NCI-H2171 (cell line): ENCODE measurements around the gene MPIG6B.
A peak's percentile ranks its signal among the peaks of the same experiment; 100 is the strongest.
"Not testable (repeated sequence)": the region's sequence is repeated elsewhere in the genome, so short reads cannot be mapped to it uniquely, and the experiment has no call there.

ENCODE experiments used
- DNase-seq: peaks from one replicate; lab custom pipeline; 2025; lab: John Stamatoyannopoulos, UW

The MPIG6B gene

GRCh38 chr6:31701666-31702404, 21.3 kb upstream of the MPIG6B start:
- DNase-seq = peak; percentile 53

- DNase-seq = no peak
These were observed 20.8 kb upstream of the MPIG6B start for GRCh38 chr6:31702405-31702818.

- peak; percentile 99 for DNase-seq
These were observed 20.1 kb upstream of the MPIG6B start, which contains the start of gene ABHD16A for GRCh38 chr6:31702819-31703716. Gene ABHD16A (minus strand): TSS chr6:31703324. CDS start chr6:31703281, 43 bp downstream.

- no peak for DNase-seq
These were observed 17.2 kb upstream of the MPIG6B start for GRCh38 chr6:31705931-31706330.

GRCh38 chr6:31706599-31706998, 16.6 kb upstream of the MPIG6B start, which contains the start of gene LY6G6F:
Gene LY6G6F (plus strand): TSS chr6:31706866. CDS start chr6:31706907, 41 bp downstream.
- DNase-seq = no peak

GRCh38 chr6:31707701-31708100, 15.5 kb upstream of the MPIG6B start:
- DNase-seq = no peak

GRCh38 chr6:31708224-31708623, 14.9 kb upstream of the MPIG6B start:
- DNase-seq = no peak

GRCh38 chr6:31709157-31709556, 14.0 kb upstream of the MPIG6B start:
- DNase-seq = not testable (repeated sequence)

GRCh38 chr6:31710523-31711219, 12.5 kb upstream of the MPIG6B start:
- peak; percentile 62 for DNase-seq

- no peak for DNase-seq
These were observed 11.9 kb upstream of the MPIG6B start for GRCh38 chr6:31711233-31711632.

- DNase-seq = no peak
These were observed 10.9 kb upstream of the MPIG6B start for GRCh38 chr6:31712296-31712695.

- DNase-seq = no peak
These were observed 9.7 kb upstream of the MPIG6B start for GRCh38 chr6:31713465-31713864.

- DNase-seq = no peak
These were observed 9.0 kb upstream of the MPIG6B start for GRCh38 chr6:31713991-31714684.

GRCh38 chr6:31715022-31715958, 7.9 kb upstream of the MPIG6B start, which contains the start of gene LY6G6D:
Gene LY6G6D (plus strand): TSS chr6:31715348. CDS start chr6:31715356, 8 bp downstream.
- DNase-seq = peak; percentile 36

GRCh38 chr6:31717499-31718222, 5.5 kb upstream of the MPIG6B start:
- DNase-seq = no peak

GRCh38 chr6:31718265-31718664, 4.9 kb upstream of the MPIG6B start:
- no peak for DNase-seq

- DNase-seq = no peak
These were observed 4.2 kb upstream of the MPIG6B start for GRCh38 chr6:31719001-31719400.

GRCh38 chr6:31720196-31720770, 2.9 kb upstream of the MPIG6B start:
- no peak for DNase-seq

- no peak for DNase-seq
These were observed 1.7 kb upstream of the MPIG6B start, which contains the start of gene LY6G6C for GRCh38 chr6:31721351-31722020. Gene LY6G6C (minus strand): TSS chr6:31721746. CDS start chr6:31721679, 67 bp downstream.
